HG03175 (cell line): ENCODE results near the gene FOLH1.
"Not testable (repeated sequence)": the region's sequence is repeated elsewhere in the genome, so short reads cannot be mapped to it uniquely, and the experiment has no call there.

Source experiments
- ATAC-seq: cut with Tn5 transposase; IDR thresholded peaks from one replicate; pipeline ENCODE4 v1.9.1; 2021; ENCODE audit warnings: mild to moderate bottlenecking, moderate library complexity; ENCODE audit not compliant: unreplicated experiment

The FOLH1 gene

DNA sequence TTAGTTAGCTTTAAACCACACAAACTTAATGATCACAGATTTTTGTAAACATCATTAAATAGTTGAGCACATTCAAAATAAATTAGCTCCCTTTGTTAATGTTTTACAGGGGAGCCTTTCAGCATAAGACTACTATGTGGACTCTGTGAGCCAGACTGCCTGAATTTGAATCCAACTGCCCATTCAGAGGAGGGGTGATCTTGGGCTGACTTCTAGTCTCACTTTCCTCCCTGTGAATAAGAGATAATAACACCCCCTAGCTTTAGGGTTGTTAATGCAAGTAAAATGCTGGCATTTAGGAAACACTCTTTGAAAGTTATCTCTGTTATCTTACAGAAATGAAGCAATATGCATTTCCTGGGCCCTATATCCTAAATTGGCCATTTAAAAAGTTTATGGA, 23.6 kb downstream of the FOLH1 start:
- ATAC-seq: not testable (repeated sequence)

DNA sequence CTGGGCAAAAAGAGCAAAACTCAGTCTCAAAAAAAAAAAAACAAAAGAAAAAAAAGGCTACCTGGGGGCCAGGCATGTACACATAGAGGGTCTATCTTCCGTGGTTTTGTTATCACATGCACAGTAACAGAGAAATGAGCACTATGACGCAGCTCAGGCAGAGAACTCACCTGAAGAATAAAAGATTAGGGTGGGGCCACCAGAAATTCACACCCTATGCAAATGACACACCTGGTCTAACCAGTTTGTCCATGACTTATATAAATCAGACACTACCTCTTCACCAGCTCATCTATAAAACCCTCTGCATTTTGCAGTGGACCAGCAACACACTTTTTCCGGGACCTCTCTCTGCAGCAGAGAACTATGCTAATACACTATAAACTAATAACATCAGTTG, 30.5 kb downstream of the FOLH1 start:
- ATAC-seq: not testable (repeated sequence)

DNA sequence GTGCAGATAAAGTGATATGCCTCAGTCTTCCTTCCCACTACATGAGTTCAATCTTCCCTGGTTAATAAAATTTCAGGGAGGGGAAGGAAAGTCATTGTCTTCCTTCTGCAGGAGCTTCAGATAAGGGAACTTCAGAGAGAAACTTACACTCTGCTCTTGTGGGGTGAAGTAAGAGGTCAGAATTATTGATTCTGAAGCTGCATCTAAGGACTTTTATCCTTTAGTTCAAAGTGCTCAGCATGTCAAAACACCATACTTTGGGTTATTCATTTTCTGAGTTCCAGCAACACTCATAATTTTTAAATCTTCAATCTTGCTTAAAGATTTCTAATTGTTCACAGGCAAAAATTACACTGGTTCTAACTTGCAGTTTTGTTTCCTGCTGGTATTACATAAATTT, 33.0 kb downstream of the FOLH1 start:
- not testable (repeated sequence) for ATAC-seq

DNA sequence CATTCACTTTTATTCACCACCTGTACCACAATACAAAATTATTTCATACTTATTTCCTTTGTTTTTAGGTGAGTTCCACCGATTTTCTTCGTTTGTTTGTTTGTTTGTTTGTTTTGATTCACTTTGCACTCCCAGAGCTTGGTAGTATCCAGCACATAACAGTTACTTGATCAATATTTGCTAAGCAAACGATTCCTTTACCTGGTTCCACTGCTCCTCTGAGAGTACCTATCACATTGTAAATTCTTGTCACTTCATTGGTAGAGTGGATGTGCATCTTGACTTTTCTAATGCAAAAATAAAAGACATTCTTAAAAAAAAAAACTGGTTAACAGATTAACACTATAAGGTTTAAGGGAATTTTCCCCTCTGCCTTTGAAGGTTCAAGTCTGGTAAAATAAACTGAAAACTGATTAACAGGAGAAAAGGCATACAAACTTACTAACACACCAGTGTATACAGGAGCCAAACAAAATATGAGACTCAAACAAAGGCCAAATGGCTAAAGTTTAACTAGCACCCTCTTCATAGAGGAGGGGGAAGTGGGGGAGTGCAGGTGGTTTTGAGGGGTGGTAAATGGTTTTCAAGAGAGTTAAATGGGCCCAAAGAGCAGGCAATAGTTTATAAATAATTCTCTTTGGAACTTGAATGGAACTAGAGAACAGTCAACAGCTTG, 33.6 kb downstream of the FOLH1 start:
- ATAC-seq: not testable (repeated sequence)

DNA sequence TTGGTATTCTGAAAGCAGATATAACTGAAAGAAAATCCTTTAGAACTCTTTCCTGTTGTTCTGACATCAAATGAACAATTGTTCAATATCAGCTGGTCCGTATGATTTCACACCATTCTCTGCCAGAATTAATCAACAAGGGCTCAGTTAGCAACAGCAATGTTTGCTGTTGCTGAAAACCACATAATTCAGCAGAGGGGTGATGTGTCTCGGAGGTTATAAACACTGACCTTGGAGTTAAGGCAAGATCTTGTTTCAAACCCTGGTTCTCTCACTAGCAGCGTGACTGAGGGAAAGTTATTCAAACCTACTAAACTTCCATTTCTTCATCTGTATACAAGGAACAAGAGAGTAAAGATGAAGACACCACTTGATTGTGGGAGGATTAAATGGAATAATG, 36.8 kb downstream of the FOLH1 start:
- ATAC-seq: not testable (repeated sequence)

DNA sequence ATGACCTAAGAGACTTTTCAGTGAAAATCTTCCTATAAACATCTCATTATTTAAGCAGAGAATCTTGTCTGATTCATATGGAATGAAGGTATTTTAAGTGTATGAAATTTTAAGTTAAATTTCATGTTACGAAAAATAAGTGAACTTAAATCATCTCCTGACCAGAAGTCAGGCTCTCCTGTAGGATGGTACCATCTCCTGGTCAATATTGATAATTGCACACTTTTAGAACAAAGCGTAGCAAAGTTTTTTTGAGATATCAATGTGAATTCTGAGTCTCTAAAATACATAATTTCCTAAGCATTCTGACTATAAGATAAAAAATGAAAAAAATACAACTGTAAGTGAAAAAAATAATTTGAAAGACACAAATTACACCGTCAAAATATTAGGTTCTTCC, 38.8 kb downstream of the FOLH1 start:
- not testable (repeated sequence) for ATAC-seq

DNA sequence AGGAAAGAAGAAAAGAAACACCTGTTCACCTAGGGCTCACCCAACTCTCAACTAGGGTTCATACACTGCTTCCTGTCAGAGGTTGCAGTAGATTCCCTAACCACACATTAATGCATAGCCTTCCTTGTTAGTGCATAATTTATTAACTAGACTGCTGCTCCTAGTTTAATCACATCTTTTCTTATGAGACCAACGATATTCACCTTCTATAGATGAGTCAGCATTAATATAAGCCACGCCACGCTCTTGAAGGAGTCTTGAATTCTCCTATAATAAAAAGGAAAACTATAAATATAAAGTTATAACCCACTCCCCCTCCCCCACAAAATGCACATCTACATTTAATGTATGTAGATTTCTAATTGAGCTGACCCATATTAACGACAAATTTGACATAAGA, 39.4 kb downstream of the FOLH1 start:
- ATAC-seq: not testable (repeated sequence)

DNA sequence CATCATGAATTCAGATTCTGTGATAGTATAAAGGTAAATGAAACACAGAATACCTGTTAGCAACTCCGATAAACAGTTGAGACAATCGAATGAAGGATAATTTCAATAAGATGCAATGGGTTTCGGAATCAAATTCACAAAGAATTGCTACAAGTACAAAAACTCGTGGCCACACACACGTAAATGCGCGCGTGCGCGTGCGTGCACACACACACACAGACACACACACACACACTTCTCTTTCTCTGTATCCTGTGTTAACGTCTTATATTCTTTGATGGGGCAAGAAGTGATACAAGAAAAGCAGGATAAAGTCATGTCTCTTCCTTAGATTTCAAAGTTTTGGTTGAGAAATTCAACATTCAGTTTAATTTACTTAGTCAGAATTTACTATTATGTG, 57.2 kb downstream of the FOLH1 start:
- ATAC-seq: no peak

DNA sequence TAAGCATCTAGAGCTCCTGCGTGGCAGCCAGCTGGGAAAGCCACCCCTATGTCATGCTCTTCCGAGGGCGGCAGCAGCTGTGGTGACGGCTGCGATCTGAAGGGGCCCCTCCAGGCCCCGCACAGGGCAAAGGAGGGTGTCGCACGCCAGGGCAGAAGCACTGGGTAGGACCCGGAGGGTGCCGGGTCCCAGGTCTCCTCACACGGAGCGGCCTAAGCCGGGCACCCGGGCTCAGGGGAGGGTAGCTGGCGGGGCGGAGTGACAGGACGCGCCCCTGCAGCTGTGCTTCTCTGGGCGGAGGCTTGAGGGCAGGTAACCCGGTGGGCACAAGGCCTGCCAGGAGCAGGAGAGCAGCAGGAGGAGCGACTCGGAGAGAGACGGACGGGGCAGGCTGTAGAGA, 106.0 kb downstream of the FOLH1 start:
- not testable (repeated sequence) for ATAC-seq
